GM18498 (cell line): ENCODE measurements around the gene CBL.

ENCODE experiments used
- ATAC-seq: cut with Tn5 transposase; IDR thresholded peaks from one replicate; pipeline ENCODE4 v1.9.1; 2021; ENCODE audit warnings: mild to moderate bottlenecking, moderate library complexity; ENCODE audit not compliant: unreplicated experiment

The CBL gene

GRCh38 chr11:119263352-119263940, 57.3 kb downstream of the CBL start:
- no peak for ATAC-seq

- ATAC-seq, result no peak
Observed at GRCh38 chr11:119266063-119266462, 59.9 kb downstream of the CBL start.

GRCh38 chr11:119266517-119267255, 60.5 kb downstream of the CBL start:
- ATAC-seq, result no peak

- ATAC-seq, result no peak
Observed at GRCh38 chr11:119267645-119268044, 61.5 kb downstream of the CBL start.

- no peak for ATAC-seq
Observed at GRCh38 chr11:119273721-119274120, 67.6 kb downstream of the CBL start.

- no peak for ATAC-seq
Observed at GRCh38 chr11:119277660-119278059, 71.5 kb downstream of the CBL start.

- no peak for ATAC-seq
Observed at GRCh38 chr11:119282495-119282894, 76.4 kb downstream of the CBL start.

GRCh38 chr11:119284344-119285157, 78.4 kb downstream of the CBL start:
- no peak for ATAC-seq

GRCh38 chr11:119285431-119285830, 79.3 kb downstream of the CBL start:
- no peak for ATAC-seq

- no peak for ATAC-seq
Observed at GRCh38 chr11:119288219-119288618, 82.1 kb downstream of the CBL start.

- ATAC-seq, result no peak
Observed at GRCh38 chr11:119290894-119291497, 84.9 kb downstream of the CBL start.

GRCh38 chr11:119293461-119293860, 87.3 kb downstream of the CBL start:
- ATAC-seq, result no peak

GRCh38 chr11:119295178-119295577, 89.0 kb downstream of the CBL start:
- no peak for ATAC-seq

GRCh38 chr11:119297938-119298337, 91.8 kb downstream of the CBL start:
- ATAC-seq, result no peak

- no peak for ATAC-seq
Observed at GRCh38 chr11:119298726-119299125, 92.6 kb downstream of the CBL start.

GRCh38 chr11:119299416-119299815, 93.3 kb downstream of the CBL start:
- ATAC-seq, result no peak

GRCh38 chr11:119300198-119300964, 94.2 kb downstream of the CBL start:
- no peak for ATAC-seq

GRCh38 chr11:119303227-119303718, 97.1 kb downstream of the CBL start:
- ATAC-seq, result no peak

GRCh38 chr11:119305556-119306372, 99.6 kb downstream of the CBL start:
- ATAC-seq, result no peak
